GM19372 (cell line): ENCODE results near the gene AMMECR1L.
A peak's percentile ranks its signal among the peaks of the same experiment; 100 is the strongest.
"Not testable (repeated sequence)": the region's sequence is repeated elsewhere in the genome, so short reads cannot be mapped to it uniquely, and the experiment has no call there.

Experiments
- ATAC-seq: cut with Tn5 transposase; IDR thresholded peaks from one replicate; pipeline ENCODE4 v1.9.1; 2021; ENCODE audit warnings: mild to moderate bottlenecking, low read depth, moderate library complexity; ENCODE audit not compliant: unreplicated experiment

The AMMECR1L gene

DNA sequence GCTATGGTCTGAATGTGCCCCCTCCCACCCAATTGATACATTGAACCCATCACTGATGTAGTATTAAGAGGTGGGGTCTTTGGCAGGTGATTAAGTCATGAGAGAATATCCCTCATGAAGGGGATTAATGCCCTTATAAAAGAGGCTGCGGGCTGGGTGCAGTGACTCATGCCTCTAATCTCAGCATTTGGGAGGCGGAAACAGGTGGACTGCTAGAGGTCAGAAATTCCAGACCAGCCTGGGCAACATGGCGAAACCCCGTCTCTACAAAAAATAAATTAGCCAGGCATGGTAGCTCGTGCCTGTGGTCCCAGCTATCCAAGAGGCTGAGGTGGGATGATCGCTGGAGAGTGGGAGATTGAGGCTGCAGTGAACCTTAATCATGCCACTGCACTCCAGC lies 42.1 kb downstream of the AMMECR1L start:
- ATAC-seq: no peak

DNA sequence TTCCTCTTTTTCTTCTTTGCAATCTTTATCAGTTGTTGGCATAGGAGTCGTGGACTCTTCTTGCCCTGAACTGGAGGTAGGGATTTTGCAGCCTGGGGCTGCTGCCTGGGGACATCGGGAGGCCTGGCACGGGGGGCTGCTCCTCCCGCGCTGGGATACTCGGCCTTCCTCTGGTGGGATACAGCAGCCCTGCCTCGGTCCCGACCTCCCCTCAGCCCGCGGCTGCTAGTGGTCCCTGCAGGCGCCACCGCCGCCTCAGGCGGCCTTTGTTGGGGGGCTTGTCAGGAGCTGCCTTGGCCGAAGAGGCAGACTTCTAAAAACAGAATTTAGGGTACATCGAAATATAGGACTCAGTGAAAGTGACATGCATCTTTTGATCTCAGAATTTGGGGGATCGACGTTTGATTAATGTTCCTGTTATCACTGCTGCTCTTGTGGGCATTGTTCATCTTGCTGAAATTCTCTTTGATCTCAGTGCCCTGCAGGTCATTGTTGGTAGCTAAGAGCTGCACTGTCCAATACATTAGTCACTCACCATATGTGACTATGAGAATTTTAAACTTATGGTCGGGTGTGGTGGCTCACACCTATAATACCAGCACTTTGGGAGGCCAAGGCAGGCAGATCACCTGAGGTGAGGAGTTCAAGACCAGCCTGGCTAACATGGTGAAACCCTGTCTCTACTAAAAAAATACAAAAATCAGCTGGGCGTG lies 44.1 kb downstream of the AMMECR1L start:
- no peak for ATAC-seq

- ATAC-seq: no peak
Observed at GRCh38 chr2:127840893-127841292, 44.9 kb downstream of the AMMECR1L start.

- ATAC-seq: no peak
Observed at GRCh38 chr2:127834951-127835350, 50.8 kb downstream of the AMMECR1L start.

DNA sequence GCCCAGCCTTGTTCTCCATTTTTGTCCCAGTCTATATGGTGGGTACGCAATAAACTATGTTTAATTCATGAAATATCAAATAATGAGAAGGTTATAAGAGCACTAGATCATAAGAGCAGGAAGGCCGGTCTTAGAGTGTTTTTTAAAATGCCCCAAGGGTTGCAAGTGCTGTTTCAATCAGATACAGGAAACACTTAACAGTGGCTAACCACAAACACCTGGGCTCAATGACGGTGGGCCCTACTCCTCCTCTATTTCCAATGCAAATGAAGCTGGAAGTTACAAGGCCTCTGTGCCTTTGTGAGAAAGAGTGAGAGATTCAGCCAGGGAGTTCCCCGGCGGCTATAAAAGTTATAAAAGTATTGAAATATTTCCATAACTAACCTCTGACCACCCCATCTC lies 55.9 kb downstream of the AMMECR1L start:
- peak; percentile 98 for ATAC-seq

GRCh38 chr2:127826708-127827107 lies 59.0 kb downstream of the AMMECR1L start:
- not testable (repeated sequence) for ATAC-seq

DNA sequence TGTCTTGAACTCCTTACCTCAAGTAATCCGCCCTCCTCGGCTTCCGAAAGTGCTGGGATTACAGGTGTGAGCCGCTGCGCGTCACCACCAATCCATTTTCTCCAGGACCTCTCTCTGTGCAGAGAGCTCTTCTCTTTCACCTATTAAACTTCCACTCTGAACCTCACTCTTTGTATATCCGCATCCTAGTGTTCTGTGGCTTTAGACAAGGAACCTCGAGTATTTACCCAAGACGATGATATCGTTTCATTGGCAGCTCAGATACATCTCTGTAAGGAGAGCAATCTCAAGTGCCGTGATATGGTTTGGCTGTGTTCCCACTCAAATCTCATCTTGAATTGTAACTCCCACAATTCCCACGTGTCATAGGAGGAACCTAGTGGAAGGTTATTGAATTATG lies 59.7 kb downstream of the AMMECR1L start:
- ATAC-seq: no peak

DNA sequence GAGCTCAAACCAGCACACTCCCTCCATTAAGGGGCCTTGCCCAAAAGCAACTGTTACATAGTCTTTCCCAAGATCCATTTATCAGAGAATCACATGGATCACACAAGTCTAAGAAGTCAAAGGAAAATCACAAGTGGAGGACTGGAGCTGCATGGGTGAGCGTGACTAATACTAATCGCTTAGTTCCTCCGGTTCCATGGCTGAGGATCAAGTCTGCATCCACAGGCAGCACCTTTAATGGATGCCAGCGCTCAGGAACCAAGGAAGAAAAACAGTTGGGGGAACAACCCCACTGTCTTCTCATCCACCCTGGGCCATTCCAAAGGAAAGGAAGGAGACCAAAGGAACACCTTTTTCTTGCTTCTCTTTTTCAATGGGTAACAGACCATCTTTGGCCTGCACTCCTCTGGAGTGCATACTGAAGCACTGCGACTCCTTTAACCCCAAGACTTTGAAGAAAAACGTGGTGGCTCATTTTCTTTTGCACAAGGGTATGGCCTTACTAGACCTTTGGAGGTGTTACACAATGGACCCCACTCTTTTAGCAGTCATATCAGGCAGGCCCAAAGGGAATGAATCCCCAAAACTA lies 65.6 kb downstream of the AMMECR1L start:
- no peak for ATAC-seq

DNA sequence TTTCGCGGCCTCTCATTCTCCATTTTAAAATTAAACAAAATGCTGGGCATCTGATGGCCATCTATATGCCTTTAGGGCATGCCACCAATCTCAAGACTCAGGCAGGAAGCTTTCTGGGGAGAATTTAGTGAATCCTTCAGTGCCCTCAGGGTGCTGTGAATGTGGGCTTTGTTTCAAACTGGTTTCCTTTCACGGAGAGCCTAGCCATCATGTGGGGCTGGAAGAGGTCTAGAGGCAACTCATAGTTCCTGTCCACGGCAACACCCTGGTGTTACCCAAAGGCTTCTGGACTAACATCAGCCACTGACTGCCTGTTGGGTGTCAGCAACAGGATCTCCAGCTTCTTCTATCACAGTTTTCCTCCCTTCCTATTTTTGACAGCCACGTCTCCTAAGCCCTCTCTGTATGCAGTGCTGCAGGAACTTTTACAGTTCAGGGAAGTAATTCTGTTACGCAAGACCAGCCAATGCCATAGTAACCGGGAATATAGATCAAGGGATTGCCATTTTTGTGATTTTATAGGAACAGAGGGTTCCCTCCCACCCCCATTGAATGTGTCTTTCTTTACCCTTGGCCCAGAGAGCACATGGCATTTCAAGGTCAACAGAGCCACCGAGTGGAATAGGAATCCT lies 66.8 kb downstream of the AMMECR1L start:
- no peak for ATAC-seq

GRCh38 chr2:127818241-127818640 lies 67.5 kb downstream of the AMMECR1L start:
- no peak for ATAC-seq

GRCh38 chr2:127814677-127815076 lies 71.1 kb downstream of the AMMECR1L start:
- ATAC-seq: no peak

- ATAC-seq: not testable (repeated sequence)
Observed at GRCh38 chr2:127812441-127812840, 73.3 kb downstream of the AMMECR1L start.
